Middle frontal gyrus (tissue), 1 donor: ENCODE measurements around the gene S100A4.
"Not testable (repeated sequence)": the region's sequence is repeated elsewhere in the genome, so short reads cannot be mapped to it uniquely, and the experiment has no call there.

Experiments
- DNase-seq: peaks from one replicate; pipeline ENCODE4 v3.0.0-alpha.2; 2015; ENCODE audit warnings: low spot score; ENCODE audit errors: extremely low spot score

S100A4 gene

DNA sequence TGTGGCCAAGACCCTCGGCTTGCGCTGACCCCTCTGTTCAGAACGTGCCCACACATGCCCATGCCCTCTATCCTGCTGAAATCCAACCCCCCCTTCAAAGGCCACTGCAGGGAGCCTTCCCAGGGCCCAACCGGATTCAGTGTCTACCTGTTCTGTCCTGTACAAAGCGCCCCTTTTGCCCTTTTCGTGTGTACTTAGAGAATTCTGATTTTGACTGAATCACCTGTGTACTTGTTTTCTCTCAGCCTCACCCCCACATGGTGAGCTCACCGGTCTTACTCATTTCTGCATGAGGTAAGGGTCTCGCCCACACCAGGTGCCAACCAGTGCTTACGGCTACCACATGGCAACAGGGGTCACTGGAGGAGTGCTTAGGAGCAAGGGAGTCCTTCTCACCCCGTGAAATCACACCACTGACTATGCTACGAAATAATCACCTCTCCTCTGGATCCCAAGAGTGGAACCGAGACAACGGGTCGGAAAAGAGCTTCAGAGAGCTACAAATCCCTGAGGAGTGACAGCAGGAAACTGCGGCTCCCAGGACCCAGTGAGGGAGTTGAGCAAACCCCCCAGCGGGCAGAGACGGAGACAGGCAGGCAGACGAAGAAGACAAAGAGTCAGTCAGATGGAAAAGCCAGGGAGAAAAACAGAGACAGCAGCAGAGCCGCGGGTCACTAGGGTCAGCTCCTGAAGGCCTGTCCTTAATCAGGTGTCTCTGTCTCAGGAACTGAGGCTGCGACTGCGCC lies 22.2 kb upstream of the S100A4 start:
- no peak for DNase-seq

DNA sequence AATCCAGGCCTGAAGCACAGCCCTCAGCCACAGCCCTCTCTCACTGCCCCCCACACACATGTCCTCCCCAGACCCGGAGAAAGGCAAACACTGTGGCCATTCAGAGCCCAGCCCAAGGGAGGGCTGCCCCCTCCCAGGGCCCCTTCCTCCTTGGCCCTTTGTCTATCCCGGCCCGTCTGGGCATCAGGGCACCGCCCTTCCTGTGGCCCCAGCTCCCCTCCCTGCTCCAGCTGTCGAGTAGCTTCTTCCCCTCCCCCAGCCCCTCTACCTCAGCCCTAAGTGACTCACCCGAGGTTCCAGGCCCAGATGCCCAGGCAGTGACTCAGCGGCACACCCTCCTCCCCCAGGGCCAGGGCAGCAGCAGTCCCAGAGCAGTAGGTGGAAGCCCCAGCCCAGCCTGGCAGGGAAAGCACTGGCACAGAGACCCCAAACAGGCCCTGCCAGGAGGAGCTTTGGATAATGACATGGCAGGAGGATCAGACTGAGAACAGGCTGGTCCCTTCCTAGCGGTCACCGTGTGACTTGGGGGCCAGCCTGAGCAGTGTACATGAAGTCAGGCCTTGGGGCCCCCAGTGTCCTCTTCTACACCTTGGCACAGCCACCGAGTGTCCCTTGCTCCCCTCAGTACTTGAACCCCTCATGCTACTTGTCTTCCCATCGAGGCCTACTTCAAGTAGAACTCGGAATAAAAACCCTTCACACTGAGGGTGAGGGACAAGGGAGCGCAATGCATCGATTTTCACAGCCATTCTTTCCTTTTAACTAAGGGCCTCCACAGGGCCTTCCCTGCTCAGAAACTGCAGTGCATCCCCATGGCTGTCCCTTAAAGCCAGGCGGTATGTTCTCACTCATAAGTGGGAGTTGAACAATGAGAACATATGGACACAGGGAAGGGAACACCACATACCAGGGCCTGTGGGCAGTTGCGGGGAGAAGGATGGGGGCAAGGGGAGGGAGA lies 21.1 kb upstream of the S100A4 start:
- DNase-seq: no peak

DNA sequence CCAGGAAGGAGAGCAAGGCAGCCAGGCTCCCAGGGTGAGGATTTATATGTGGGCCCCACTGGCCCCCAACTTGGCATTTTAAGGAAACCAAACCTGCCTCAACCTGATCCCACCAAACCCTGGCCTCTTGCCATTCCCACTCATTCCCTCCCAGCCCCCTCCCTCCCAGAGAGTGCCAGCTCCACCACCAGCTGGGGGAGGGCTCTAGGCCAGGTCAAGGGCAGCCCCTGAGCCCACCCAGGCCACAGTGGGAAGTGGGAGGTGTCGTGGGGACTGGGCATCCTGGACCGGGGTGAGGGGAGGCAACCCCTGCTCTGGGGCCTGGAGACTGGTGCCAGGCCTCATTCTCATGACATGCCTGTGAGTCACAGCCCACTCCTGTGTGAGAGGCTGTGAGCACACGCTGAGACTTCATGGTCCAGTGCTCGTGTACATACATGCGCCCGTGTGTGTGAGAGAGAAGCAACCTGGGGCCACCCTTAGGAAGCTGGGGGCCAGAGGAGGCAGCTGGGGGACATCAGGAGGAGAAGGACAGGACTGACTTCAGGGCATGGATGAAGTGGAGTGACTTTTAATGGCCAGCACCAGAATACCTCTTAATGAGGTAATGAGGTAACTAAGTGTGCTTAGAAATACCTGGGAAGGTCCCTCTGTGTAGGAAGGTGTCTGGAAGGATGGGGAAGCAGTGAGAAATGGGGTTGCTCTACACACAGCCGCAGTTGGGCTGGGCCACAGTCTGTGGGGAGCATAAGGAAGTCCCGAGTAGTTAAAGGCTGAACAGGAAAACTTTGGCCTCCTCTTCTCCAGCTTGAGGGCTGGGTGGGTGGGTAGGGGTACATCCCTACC lies 20.1 kb upstream of the S100A4 start, which contains the start of gene S100A2:
TSS of gene S100A2 (minus strand) at position 316 of the 846 bp plus-strand sequence. CDS start 1,967 bp downstream, outside the sequence.
- no peak for DNase-seq

DNA sequence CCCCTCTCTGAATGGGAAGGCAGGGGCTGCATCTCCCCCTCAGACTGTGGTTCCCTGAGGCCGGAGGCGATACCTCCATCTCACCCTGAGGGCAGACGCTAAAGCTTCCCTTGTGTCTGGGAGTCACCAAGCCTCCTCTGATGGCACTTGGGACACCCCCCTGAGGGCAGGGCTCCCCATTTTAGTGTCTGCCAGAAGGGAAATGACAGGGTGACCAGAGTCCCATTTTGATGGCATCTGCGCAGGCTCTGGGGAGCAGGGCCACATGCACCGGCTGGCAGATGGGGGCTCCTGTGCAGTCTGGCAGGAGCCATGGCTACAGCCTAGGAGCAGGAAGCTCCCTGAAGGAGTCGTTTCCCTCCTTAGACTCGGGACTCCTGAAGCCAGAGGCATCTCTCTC lies 18.4 kb upstream of the S100A4 start:
- DNase-seq: no peak

DNA sequence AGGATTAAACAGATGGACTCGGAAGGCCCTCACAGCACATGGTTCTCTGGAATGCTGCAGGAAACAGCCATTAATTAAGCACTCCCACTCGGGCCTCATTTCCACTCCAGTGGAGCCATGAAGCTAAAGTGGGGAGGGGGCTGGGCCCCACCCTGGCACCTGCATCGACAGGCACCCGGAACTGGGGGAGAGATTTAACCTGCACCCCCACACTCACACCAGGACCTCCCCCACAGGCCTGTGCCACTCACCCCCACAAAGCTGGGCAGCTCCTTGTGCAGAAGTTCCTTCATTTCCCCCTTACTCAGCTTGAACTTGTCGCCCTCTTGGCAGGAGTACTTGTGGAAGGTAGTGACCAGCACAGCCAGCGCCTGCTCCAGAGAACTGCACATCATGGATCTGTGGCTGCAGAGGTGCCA lies 17.9 kb upstream of the S100A4 start:
- no peak for DNase-seq

DNA sequence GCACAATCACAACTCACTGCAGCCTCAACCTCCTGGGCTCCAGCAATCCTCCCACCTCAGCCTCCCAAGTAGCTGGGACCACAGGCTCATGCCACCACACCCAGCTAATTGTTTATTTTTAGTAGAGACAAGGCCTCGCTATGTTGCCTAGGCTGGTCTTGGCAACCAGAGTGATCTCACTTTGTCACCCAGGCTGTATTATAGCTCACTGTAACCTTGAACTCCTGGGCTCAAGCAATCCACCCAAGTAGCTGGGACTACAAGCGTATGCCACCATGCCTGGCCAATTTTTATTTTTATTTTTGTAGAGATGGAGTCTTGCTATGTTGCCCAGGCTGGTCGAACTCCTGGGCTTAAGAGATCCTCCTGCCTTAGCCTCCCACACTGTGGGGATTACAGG lies 16.4 kb upstream of the S100A4 start:
- DNase-seq: not testable (repeated sequence)

DNA sequence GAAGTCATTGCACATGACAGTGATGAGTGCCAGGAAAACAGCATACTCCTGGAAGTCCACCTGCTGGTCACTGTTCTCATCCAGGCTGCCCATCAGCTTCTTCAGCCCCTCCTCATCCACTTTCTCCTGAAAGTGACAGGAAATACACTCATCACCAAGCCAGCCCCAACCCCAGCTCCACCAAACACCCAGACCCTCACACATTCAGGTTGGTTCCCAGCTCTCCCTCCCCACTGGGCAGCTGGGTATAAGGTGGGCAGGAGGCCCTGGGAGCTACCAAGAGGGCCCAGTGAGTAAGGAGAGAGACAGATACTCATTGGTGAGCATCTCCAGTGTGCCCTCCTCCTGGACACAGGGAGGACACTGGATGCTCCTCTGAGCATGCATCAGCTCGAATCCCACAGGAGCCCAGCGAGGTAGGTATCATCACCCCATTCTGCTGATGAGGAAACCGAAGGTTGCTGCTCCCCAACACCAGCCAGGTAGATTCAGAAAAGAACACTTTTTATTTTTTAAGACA lies 15.9 kb upstream of the S100A4 start:
- no peak for DNase-seq

DNA sequence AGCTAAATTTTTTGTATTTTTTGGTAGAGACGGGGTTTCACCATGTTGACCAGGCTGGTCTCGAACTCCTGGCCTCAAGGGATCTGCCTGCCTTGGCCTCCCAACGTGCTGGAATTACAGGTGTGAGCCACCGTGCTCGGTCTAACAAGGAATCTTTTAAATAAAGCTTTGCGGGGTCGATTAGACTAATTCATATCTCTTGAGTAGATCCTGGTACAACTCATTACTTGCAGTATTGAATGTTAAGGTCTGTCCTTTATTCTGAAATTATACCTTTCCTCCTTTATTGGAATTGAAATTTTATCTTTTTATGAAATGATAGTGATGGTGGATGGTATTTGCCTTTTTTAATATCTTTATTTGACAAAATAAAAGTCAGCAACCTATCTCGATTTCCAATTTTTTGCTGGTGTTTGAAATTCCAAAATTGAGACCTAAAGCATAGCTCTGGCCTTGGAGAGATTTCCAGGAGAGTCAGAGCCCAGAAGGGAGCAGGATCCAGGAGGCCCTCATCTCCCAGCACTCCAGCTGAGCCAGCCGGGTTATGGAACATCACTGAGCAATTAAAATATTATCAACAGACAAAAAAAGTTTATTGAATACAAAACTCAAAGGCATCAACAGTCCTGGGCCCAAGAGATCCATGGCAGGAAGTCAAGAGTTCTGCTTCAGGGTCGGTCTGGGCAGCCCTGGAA lies 15.3 kb upstream of the S100A4 start:
- no peak for DNase-seq

DNA sequence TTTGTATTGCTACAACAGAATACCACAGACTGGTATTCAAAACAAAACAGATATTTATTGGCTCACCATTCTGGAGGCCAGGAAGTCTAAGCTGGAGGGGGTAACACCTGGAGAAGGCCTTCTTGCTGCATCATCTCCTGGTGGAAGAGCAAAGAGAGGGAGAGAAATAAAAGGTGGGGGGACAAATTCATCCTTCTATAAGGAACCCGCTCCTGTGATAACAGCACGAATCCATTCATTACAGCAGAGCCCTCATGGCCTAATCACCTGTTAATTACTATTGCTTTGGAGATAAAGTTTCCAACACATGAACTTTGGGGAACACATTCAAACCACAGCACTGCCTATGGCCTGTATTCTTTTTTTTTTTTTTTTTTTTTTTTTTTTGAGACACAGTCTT lies 14.6 kb upstream of the S100A4 start:
- no peak for DNase-seq

DNA sequence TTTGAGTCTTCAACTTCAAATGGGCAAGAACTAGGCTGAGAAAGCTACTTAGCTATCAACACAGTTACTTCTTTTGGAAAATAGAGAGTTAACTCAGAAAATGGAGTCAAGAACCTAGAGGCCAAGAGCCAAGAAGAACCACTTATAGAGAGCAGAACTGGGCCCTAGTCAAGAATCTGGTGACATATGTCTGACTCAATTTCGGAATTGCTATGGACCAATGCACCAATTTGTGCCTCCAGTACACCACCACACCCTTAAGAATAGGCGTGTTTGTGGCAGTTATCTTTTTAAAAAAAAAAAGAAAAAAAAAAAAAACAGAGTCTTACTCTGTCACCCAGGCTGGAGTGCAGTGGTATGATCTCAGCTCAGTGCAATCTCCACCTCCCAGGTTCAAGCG lies 12.3 kb upstream of the S100A4 start:
- DNase-seq: no peak

DNA sequence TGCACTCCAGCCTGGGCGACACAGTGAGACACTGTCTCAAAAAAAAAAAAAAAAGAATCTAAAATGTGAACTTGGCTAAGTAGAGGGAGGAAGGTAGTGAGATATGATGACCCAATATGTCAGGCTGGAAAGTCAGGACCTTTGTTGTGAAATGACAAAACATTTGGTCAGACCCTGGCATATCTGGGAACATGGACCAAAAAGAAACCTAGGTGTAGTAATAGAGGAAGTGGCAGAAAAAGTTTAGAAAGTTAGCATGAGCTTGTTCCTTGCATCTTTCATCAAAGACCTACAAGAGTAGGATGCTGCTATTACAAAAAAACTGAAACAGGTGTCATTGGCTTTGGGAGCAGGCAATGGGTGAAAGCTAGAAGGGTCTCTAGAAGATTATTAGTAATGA lies 10.7 kb upstream of the S100A4 start:
- DNase-seq: no peak

DNA sequence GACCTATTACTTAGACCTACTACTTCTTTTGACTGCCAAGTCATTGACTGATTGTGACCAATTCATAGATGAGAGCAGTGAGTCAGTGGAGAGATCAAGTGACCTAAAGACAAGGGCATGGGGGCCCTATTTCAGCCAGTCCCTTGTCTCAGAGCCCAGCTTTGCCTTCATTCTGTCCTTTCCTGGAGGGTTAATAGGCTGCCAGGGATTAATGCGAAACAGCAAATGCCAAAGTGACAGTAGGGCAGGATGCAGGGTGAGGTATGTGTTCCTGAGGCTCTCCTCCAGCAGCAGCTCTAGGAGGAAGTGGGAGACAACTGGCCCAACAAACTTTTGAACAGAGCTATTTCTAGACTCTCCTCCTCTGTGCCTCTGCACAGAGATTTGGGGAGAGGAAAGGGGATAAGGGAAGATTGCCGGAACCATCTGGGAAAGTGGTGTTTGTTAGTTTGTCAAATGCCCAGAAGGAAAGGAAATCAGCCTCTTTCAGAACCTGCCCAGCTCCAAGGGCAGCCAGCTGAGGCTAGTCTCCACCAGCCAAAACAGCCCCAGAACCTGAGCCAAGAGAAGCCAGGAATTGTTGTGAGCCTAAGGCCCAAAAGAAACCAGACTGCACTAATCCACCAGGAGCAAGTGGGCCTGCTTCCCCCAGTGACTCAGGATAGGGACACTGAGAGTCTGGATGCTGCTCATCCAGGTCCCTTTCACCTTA lies 8.4 kb upstream of the S100A4 start:
- DNase-seq: no peak

DNA sequence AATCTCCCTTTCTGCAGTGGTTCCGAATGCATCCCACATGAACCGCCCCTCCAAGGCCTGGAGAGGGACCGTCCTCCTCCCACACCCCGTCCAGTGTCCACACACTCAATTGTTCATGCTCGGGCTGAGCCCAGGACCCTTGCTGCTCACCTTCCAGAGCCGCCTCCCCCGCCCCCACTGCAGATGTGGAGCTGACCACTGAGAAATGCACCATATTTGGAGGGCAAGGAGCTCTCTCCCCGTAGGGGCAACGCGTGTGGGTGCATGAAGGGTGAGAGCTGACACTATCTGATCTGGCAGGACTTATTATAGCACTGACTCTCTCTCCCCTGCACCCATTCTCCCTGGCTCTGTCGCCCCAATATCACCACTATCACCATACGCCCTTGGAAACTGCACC lies 7.5 kb upstream of the S100A4 start:
- no peak for DNase-seq

DNA sequence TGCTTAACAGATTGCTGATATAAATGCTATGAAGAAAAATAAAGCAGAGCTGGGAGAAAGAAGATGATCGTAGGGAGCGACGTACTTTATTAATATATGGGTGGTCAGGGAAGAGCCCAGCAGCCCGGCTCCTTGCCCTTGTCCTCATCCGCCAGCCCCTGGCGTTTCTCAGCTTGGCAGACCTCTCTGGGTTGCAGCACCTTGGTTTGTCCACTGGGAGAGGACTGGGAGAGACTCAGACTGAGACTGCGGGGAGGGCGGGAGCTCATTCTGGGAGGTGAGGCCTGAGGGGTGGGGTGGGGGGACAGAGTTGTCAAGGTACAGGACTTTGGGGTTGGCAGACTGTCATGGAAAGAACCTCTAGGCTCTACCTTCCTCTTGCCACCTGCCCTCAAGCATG lies 6.7 kb upstream of the S100A4 start:
- DNase-seq: no peak

DNA sequence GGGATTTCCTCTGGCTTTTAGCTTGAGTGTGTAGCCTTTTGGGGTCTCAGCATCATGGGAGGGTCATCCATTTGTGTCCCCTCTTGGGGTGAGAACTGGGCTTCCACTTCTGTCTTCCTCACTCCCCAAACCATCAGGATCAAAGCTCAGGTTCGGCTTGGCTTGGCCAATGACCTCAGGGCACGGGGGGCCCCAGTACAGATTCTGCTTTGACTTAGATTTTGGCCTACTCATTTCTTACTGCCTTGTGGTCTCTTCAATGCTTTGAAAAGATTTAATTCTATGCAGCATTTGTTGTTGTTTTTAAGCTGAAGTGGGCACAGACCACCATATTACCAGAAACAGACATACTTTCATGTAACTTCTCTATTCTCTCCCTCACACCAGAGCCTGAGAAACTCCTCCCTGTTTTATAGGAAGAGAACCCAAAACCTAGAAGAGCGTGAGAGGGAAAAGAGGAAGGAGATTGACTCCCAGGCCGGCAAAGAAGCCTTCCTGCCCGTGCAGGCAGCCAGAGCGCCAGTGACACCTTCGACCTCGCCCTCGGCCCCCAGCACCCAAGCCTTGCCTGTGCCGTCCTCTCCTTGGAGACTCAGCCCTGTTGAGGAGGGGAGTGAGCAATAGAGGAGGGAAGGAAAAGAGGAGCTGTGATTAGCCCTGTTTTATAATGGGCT lies 5.4 kb upstream of the S100A4 start:
- no peak for DNase-seq

DNA sequence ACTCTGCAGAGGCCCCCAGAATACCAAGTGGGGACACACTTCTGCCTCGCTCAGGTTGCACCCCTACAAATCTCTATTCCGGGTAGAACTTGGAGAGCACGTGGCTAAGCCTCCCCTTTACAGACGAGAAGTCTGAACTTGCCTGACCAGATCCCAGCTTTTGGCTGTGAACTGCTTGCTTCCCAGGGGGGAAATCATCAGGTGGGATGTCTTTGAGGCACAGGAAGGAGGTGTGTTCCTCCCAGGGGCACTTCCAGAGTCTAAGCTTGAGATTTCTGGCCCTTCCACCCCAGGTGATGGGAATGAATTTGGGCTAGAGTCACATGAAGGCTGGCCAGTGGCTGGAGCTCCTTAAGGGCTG lies 4.8 kb upstream of the S100A4 start:
- DNase-seq: no peak

DNA sequence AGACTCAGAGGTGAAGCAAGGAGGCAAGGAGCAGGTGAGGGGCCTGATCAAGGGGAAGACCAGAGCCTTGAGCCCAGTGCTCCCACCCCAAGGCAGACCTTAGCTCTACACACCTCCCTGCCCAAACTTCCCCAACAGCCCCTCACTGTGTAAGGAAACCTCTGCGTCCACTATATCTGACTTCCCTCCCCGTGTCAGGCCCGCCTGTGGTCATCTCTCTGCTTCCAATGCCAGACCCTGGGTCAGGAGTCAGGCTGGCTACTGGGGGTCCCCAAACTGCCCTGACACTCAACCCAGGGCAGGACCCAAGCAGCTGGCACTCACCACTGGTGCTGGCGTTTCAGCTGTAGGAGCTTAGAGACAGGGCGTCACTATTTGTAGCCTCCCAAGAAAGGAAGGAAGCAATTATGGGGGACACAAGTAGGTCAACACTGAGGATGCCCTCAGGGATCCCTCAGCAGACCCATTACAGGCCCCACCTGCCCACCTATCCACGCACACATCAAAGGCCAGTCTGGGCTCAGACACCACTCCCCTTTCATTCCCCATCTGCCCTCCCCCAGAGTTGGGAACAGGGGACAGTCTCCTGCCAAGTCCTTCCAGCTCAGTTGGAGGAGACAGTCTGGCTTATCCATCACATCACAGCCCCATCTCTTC lies 4.3 kb upstream of the S100A4 start:
- no peak for DNase-seq

DNA sequence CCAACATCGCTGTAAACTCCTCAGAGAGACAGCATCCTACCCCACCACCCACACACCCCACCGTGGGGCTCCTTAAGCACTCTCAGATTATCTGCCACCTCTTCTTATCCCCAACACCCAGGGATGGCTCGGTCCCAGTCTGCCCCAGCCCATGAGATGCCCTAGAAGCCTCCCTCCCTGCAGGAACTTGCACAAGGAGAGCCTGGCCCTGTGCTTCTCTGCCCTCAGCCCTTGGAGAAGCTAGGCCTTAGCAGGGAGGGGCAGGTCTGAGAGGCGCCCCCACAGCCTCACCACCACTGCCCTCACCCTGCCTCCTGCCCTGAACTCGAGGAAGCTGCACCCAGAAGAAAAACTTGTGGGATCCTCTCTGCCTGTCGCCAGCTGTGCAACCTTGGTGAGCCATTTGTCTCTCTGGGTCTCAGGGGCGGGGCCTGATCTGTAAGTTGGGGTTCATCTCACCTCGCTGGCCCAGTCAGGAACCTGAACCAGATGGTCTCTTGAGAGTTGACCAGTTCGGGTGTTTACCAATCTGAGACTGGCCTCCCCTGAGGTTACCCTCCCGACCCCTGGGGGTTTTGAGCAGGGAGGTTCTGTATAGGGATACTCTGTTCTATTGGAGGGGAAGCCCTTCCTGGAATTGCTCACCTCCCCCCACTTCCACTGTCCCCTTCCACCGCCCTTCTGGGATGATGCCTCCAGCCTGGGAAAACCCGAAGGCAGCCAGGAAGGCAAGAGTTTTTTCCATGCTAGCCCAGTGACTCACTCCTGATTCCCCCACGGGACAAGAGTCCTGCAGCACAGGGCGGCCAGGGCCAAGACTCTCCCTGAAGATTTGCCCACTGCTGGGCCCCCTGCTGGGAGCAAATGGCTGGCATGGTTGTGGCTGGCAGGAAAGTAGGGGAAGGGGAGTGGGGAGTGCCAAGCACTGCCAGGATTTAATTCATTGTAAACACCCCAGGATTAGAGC lies 3.4 kb upstream of the S100A4 start, which contains the start of gene S100A3:
TSS of gene S100A3 (minus strand) at position 537 of the 967 bp plus-strand sequence. CDS start 773 bp downstream, outside the sequence.
- DNase-seq: no peak
